HepG2 (cell line): ENCODE measurements around the gene RAB30. TPM values are rescaled to one million over a fixed set of nuclear protein-coding genes. Genes with fewer than 3 reads are reported as not detected.
A peak's percentile ranks its signal among the peaks of the same experiment; 100 is the strongest.

Source experiments
- AHR ChIP-seq: IDR thresholded peaks from 2 replicates; pipeline ENCODE4 v1.6.1; 2018; ENCODE audit warnings: missing genetic modification reagents, missing compliant biosample characterization
- CREB1 ChIP-seq, 2 experiments: fragments of 450-650 bp in 1 of 2; IDR thresholded peaks; 2 replicates each; pipeline ENCODE4 v1.6.1; 2016 to 2017; ENCODE audit warnings: control low read depth in 1 of 2, mild to moderate bottlenecking in 1 of 2, missing compliant biosample characterization in 1 of 2, missing genetic modification characterization in 1 of 2
- ERF ChIP-seq: IDR thresholded peaks from 2 replicates; pipeline ENCODE4 v1.6.1; 2018; ENCODE audit warnings: missing biosample characterization, missing genetic modification reagents
- KDM2A ChIP-seq: sonication (generic); formaldehyde crosslinking; IDR thresholded peaks from 2 replicates; pipeline ENCODE4 v1.4.0; 2020; ENCODE audit warnings: low read depth, missing genetic modification reagents, borderline replicate concordance
- KLF16 ChIP-seq, 2 experiments: sonication (generic) in 1 of 2; formaldehyde crosslinking in 1 of 2; IDR thresholded peaks; 2 replicates each; pipeline versions ENCODE4 v1.6.1 to v1.8.0; 2016 to 2023; ENCODE audit warnings: missing genetic modification reagents in 2 of 2, missing compliant biosample characterization in 1 of 2
- NFATC3 ChIP-seq: sonication (generic); formaldehyde crosslinking; IDR thresholded peaks from 2 replicates; pipeline ENCODE4 v1.5.1; 2020; ENCODE audit warnings: mild to moderate bottlenecking, missing genetic modification reagents
- NFYC ChIP-seq: IDR thresholded peaks from 2 replicates; pipeline ENCODE4 v1.6.1; 2016; ENCODE audit warnings: missing genetic modification reagents, missing compliant biosample characterization
- PPARG ChIP-seq: conservative IDR thresholded peaks from 2 replicates; pipeline ENCODE4 v1.6.1; 2016; ENCODE audit warnings: missing biosample characterization, missing genetic modification reagents
- RARG ChIP-seq: sonication (generic); formaldehyde crosslinking; IDR thresholded peaks from 2 replicates; pipeline ENCODE4 v1.4.0; 2020; ENCODE audit warnings: low read depth, mild to moderate bottlenecking, missing genetic modification reagents
- SMAD3 ChIP-seq: sonication (generic); formaldehyde crosslinking; IDR thresholded peaks from 2 replicates; pipeline ENCODE4 v1.4.0; 2020; ENCODE audit warnings: missing genetic modification reagents
- SP4 ChIP-seq: sonication (generic); formaldehyde crosslinking; IDR thresholded peaks from 2 replicates; pipeline ENCODE4 v1.8.1; 2023; ENCODE audit warnings: mild to moderate bottlenecking, missing genetic modification reagents
- THYN1 ChIP-seq: sonication (generic); formaldehyde crosslinking; IDR thresholded peaks from 2 replicates; pipeline ENCODE4 v1.8.1; 2023; ENCODE audit warnings: low read depth, mild to moderate bottlenecking, moderate library complexity, missing genetic modification reagents, borderline replicate concordance
- ZNF207 ChIP-seq: fragments of 450-650 bp; IDR thresholded peaks from 2 replicates; pipeline ENCODE4 v1.6.1; 2016; ENCODE audit warnings: antibody characterized with exemption, borderline replicate concordance
- ZNF549 ChIP-seq: sonication (generic); formaldehyde crosslinking; IDR thresholded peaks from 2 replicates; pipeline ENCODE4 v1.5.0; 2020; ENCODE audit warnings: missing genetic modification reagents
- ZNF605 ChIP-seq: sonication (generic); formaldehyde crosslinking; IDR thresholded peaks from 2 replicates; pipeline ENCODE4 v1.8.0; 2022; ENCODE audit warnings: mild to moderate bottlenecking, missing genetic modification reagents
- ZNF850 ChIP-seq: sonication (generic); formaldehyde crosslinking; conservative IDR thresholded peaks from 2 replicates; pipeline ENCODE4 v1.9.0; 2021; ENCODE audit warnings: mild to moderate bottlenecking, missing genetic modification reagents
- ZNF878 ChIP-seq: sonication (generic); formaldehyde crosslinking; IDR thresholded peaks from 2 replicates; pipeline ENCODE4 v1.8.1; 2023; ENCODE audit warnings: mild to moderate bottlenecking, missing genetic modification reagents, moderate library complexity
- polyA plus RNA-seq, 8 experiments: library from polyadenylated mRNA; depleted of rRNA in 3 of 8; stranded (reverse) in 7 of 8; unstranded in 1 of 8; fragments of >200 nt; fragmentation: Illumina TruSeq in 4 of 8; extraction: Trizol in 4 of 8; gene quantifications; 2 replicates each; pipeline versions ENCODE4 v1.2.1 to v1.2.3, GENCODE V29; 2011 to 2016; ENCODE audit warnings: low read depth in 4 of 8, missing spikeins in 1 of 8, mixed read lengths in 1 of 8; ENCODE audit not compliant: insufficient read depth in 1 of 8
- total RNA-seq, 5 experiments: library from RNA; depleted of rRNA; stranded (reverse); fragments of >200 nt; fragmentation: Illumina TruSeq; extraction: Trizol; gene quantifications; 2 replicates each; pipeline ENCODE4 v1.2.3, GENCODE V29; 2016; ENCODE audit warnings: low read depth in 1 of 5
- TF ChIP-seq, protein P1 (sequence below): sonication (generic); formaldehyde crosslinking; IDR thresholded peaks from 2 replicates; pipeline ENCODE4 v1.5.0; 2020; ENCODE audit warnings: mild to moderate bottlenecking, missing genetic modification reagents, borderline replicate concordance
- TF ChIP-seq, protein P2 (sequence below): sonication (generic); formaldehyde crosslinking; IDR thresholded peaks from 2 replicates; pipeline ENCODE4 v1.4.0; 2020; ENCODE audit warnings: missing genetic modification reagents
- TF ChIP-seq, protein P3 (sequence below): sonication (generic); formaldehyde crosslinking; IDR thresholded peaks from 2 replicates; pipeline ENCODE4 v1.8.1; 2023; ENCODE audit warnings: mild to moderate bottlenecking, missing genetic modification reagents, borderline replicate concordance
- TF ChIP-seq, protein P4 (sequence below): sonication (generic); formaldehyde crosslinking; IDR thresholded peaks from 2 replicates; pipeline ENCODE4 v1.4.0; 2020; ENCODE audit warnings: missing genetic modification reagents, mild to moderate bottlenecking, borderline replicate concordance

RAB30 gene
- total and polyA plus RNA-seq, 2 of the 13 experiments (the other 11 are each of a cell fraction or from before 2014, with no cell fraction given), result 3.7 to 5.0 TPM

DNA sequence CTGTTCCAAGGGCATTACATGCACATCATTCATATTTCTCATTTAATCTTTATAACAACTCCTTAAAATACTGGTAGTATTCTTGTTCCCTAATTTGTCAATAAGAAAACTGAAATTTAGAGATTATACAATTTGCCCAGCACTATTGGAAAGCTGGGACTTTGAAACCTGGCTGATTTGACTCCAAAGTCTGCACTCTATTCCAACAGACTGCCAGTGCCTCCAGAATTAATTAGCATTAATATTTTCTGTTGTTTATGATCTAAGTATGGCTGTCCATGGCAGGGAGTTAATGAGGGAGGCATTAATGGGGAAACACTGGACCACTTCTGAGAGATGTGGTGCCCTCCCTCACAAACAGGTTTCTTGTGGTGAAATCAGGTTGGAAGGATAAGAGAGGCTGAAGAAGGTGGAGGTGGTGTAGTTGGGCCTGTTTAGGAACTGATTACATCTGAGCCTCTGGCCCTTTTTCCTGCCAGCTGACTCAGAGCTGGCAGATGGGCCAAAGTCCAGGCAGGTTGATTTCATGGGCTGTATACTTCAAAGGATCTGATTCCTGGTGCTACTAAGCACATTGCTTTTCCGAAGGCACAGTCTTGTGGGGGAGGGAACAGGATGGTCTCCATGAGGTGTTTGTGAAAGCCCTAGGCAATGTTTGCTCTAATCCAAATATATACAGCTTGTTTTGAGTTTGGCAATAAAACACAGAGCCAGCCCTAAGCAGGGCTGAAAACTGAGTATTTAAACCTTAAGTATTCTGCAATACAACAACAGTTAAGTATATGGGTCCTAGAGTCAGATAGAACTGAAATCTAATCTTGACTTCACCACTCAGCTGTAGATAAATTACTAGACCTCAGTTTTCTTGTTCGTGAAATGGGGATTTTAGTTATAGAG, 21.0 kb upstream of the RAB30 start (continued):
- no peak for TF ChIP-seq SP4 (CRISPR knock-in tag)
- TF ChIP-seq, protein P1, sequence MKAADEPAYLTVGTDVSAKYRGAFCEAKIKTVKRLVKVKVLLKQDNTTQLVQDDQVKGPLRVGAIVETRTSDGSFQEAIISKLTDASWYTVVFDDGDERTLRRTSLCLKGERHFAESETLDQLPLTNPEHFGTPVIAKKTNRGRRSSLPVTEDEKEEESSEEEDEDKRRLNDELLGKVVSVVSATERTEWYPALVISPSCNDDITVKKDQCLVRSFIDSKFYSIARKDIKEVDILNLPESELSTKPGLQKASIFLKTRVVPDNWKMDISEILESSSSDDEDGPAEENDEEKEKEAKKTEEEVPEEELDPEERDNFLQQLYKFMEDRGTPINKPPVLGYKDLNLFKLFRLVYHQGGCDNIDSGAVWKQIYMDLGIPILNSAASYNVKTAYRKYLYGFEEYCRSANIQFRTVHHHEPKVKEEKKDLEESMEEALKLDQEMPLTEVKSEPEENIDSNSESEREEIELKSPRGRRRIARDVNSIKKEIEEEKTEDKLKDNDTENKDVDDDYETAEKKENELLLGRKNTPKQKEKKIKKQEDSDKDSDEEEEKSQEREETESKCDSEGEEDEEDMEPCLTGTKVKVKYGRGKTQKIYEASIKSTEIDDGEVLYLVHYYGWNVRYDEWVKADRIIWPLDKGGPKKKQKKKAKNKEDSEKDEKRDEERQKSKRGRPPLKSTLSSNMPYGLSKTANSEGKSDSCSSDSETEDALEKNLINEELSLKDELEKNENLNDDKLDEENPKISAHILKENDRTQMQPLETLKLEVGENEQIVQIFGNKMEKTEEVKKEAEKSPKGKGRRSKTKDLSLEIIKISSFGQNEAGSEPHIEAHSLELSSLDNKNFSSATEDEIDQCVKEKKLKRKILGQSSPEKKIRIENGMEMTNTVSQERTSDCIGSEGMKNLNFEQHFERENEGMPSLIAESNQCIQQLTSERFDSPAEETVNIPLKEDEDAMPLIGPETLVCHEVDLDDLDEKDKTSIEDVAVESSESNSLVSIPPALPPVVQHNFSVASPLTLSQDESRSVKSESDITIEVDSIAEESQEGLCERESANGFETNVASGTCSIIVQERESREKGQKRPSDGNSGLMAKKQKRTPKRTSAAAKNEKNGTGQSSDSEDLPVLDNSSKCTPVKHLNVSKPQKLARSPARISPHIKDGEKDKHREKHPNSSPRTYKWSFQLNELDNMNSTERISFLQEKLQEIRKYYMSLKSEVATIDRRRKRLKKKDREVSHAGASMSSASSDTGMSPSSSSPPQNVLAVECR (CRISPR knock-in tag), result peak; percentile 52; the same call in 1 of the 2 replicates
- no peak for TF ChIP-seq THYN1 (CRISPR knock-in tag)
- TF ChIP-seq, protein P2, sequence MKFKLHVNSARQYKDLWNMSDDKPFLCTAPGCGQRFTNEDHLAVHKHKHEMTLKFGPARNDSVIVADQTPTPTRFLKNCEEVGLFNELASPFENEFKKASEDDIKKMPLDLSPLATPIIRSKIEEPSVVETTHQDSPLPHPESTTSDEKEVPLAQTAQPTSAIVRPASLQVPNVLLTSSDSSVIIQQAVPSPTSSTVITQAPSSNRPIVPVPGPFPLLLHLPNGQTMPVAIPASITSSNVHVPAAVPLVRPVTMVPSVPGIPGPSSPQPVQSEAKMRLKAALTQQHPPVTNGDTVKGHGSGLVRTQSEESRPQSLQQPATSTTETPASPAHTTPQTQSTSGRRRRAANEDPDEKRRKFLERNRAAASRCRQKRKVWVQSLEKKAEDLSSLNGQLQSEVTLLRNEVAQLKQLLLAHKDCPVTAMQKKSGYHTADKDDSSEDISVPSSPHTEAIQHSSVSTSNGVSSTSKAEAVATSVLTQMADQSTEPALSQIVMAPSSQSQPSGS (CRISPR knock-in tag), result peak; percentile 82
- TF ChIP-seq SMAD3 (CRISPR knock-in tag), result peak; percentile 97
- peak; percentile 81 for TF ChIP-seq ERF
- TF ChIP-seq ZNF850 (CRISPR knock-in tag), result no peak
- peak; percentile 75 for TF ChIP-seq KDM2A (CRISPR knock-in tag)
- peak; percentile 55; the same call in 1 of the 2 replicates for TF ChIP-seq AHR (CRISPR knock-in tag)
- no peak for TF ChIP-seq RARG
- TF ChIP-seq, protein P3, sequence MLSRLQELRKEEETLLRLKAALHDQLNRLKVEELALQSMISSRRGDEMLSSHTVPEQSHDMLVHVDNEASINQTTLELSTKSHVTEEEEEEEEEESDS (CRISPR knock-in tag), result no peak
- TF ChIP-seq ZNF207, result no peak
- TF ChIP-seq, protein P4, sequence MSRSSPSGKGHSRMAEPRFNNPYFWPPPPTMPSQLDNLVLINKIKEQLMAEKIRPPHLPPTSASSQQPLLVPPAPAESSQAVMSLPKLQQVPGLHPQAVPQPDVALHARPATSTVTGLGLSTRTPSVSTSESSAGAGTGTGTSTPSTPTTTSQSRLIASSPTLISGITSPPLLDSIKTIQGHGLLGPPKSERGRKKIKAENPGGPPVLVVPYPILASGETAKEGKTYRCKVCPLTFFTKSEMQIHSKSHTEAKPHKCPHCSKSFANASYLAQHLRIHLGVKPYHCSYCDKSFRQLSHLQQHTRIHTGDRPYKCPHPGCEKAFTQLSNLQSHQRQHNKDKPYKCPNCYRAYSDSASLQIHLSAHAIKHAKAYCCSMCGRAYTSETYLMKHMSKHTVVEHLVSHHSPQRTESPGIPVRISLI (CRISPR knock-in tag), result no peak
- TF ChIP-seq ZNF549 (CRISPR knock-in tag), result no peak
- TF ChIP-seq CREB1 (IDR thresholded peaks at IDR 0.05), result no peak
- TF ChIP-seq CREB1 (CRISPR knock-in tag; IDR thresholded peaks at IDR 0.05), result peak; percentile 75
- TF ChIP-seq PPARG (CRISPR knock-in tag), result peak; percentile 86
- peak; percentile 22; the same call in 1 of the 2 replicates for TF ChIP-seq NFYC (CRISPR knock-in tag)
- TF ChIP-seq ZNF878 (CRISPR knock-in tag), result 0 out of 2 replicates have a peak, but pooled peaks have one; percentile 35
- peak; percentile 74 for TF ChIP-seq ZNF605 (CRISPR knock-in tag)
- no peak for TF ChIP-seq NFATC3 (CRISPR knock-in tag)
- peak in 1 of 2 experiments; percentile 89; a peak in 2 of 4 replicates for TF ChIP-seq KLF16 (CRISPR knock-in tag; IDR thresholded peaks at IDR 0.05)
